GM21737 (cell line): ENCODE data around the gene TUBB4A.
"Not testable (repeated sequence)": the region's sequence is repeated elsewhere in the genome, so short reads cannot be mapped to it uniquely, and the experiment has no call there.

Experiments used
- ATAC-seq: cut with Tn5 transposase; IDR thresholded peaks from one replicate; pipeline ENCODE4 v1.9.1; 2021; ENCODE audit warnings: mild to moderate bottlenecking, moderate library complexity; ENCODE audit not compliant: unreplicated experiment

The TUBB4A gene

GRCh38 chr19:6501740-6502648 lies at the start of gene TUBB4A:
TUBB4A (minus strand) TSS chr19:6502309; CDS start chr19:6502212, 97 bp downstream.
- ATAC-seq: no peak

- ATAC-seq: no peak
Observed at GRCh38 chr19:6551091-6551490, 49.0 kb upstream of the TUBB4A start.

- not testable (repeated sequence) for ATAC-seq
Observed at GRCh38 chr19:6550679-6551078, 48.6 kb upstream of the TUBB4A start.

- ATAC-seq: no peak
Observed at GRCh38 chr19:6543866-6544347, 41.8 kb upstream of the TUBB4A start.

- no peak for ATAC-seq
Observed at GRCh38 chr19:6540918-6541689, 39.0 kb upstream of the TUBB4A start.

- ATAC-seq: no peak
Observed at GRCh38 chr19:6539514-6539913, 37.4 kb upstream of the TUBB4A start.

GRCh38 chr19:6535558-6536137 lies 33.5 kb upstream of the TUBB4A start:
- ATAC-seq: no peak

- ATAC-seq: no peak
Observed at GRCh38 chr19:6534451-6535093, 32.5 kb upstream of the TUBB4A start.

- no peak for ATAC-seq
Observed at GRCh38 chr19:6533746-6534418, 31.8 kb upstream of the TUBB4A start.

- ATAC-seq: no peak
Observed at GRCh38 chr19:6533000-6533328, 30.9 kb upstream of the TUBB4A start.

- no peak for ATAC-seq
Observed at GRCh38 chr19:6532244-6532999, 30.3 kb upstream of the TUBB4A start.

- no peak for ATAC-seq
Observed at GRCh38 chr19:6531956-6532243, 29.8 kb upstream of the TUBB4A start.

- ATAC-seq: no peak
Observed at GRCh38 chr19:6531163-6531955, 29.2 kb upstream of the TUBB4A start.

- ATAC-seq: peak; percentile 28
Observed at GRCh38 chr19:6530386-6531162, 28.5 kb upstream of the TUBB4A start, which contains the start of gene TNFSF9. TNFSF9 (plus strand) TSS chr19:6531026; CDS start chr19:6531037, 11 bp downstream.

GRCh38 chr19:6529937-6530385 lies 27.9 kb upstream of the TUBB4A start:
- no peak for ATAC-seq

- ATAC-seq: no peak
Observed at GRCh38 chr19:6529351-6529750, 27.2 kb upstream of the TUBB4A start.

GRCh38 chr19:6528544-6529121 lies 26.5 kb upstream of the TUBB4A start:
- no peak for ATAC-seq
